NCI-H2107 treated with DMSO at 0.1 percent for 48 hours (cell line): ENCODE results near the gene ZNF429.
A peak's percentile ranks its signal among the peaks of the same experiment; 100 is the strongest.
"Not testable (repeated sequence)": the region's sequence is repeated elsewhere in the genome, so short reads cannot be mapped to it uniquely, and the experiment has no call there.

ENCODE experiments used
- DNase-seq: peaks from one replicate; lab custom pipeline; 2025; ENCODE audit not compliant: unreplicated experiment; lab: John Stamatoyannopoulos, UW

ZNF429 gene

GRCh38 chr19:21588065-21588601, 82.7 kb downstream of the ZNF429 start:
- DNase-seq = no peak

GRCh38 chr19:21590867-21591266, 85.5 kb downstream of the ZNF429 start:
- DNase-seq = no peak

DNA sequence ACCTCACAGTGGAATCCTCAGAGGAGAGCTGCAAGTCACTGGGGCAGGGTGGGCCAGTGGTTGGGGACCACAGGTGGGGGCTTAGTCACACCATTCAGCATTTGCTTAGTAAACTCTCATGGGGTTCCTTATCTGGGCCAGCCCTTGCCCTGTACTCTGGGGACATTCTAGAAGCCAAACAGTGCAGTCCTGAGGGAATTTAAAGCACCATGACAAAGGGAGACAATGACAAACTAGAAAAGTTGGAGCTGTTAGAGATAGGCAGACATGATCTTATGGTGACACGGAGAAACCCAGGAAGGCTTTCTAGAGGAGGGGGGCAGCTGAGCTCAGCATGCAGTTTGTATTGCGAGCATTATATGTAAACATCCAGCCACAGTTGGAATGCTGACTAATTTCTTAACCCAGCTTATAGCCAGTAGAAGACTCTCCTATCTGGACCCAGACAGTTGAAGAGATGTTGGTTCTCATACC, 87.6 kb downstream of the ZNF429 start:
- no peak for DNase-seq

- no peak for DNase-seq
Observed at GRCh38 chr19:21593502-21593901, 88.1 kb downstream of the ZNF429 start.

- DNase-seq = no peak
Observed at GRCh38 chr19:21593934-21594820, 88.8 kb downstream of the ZNF429 start.

GRCh38 chr19:21595185-21595584, 89.8 kb downstream of the ZNF429 start:
- no peak for DNase-seq

DNA sequence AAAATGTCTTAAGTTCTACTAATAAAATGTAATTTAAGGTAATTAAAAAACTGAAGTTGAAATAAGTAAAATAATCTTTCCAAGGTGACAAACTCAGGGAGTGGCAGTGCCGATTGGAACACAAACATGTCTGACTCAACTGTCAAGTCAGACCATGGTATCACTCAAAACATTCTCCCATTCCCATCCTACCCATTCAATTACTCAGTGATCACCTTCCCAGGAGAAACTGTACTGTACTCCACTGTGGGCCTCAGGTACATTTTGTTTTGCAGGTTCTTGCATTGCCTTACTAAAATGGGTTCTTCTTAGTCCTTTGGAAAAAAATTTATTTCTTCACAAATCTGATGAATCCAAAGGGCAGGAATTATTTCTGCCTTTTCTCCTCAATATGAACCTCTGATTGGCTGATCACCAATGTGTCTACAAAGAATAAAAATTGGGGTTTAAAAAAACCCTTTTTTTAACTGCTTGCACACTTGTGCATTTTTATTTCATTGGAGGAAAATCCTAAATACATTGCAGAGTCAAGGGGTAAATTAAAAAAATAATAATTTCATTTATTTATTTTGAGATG, 96.8 kb downstream of the ZNF429 start:
- DNase-seq = no peak

- not testable (repeated sequence) for DNase-seq
Observed at GRCh38 chr19:21602659-21603430, 97.4 kb downstream of the ZNF429 start.

GRCh38 chr19:21603431-21604231, 98.2 kb downstream of the ZNF429 start:
- DNase-seq = no peak

DNA sequence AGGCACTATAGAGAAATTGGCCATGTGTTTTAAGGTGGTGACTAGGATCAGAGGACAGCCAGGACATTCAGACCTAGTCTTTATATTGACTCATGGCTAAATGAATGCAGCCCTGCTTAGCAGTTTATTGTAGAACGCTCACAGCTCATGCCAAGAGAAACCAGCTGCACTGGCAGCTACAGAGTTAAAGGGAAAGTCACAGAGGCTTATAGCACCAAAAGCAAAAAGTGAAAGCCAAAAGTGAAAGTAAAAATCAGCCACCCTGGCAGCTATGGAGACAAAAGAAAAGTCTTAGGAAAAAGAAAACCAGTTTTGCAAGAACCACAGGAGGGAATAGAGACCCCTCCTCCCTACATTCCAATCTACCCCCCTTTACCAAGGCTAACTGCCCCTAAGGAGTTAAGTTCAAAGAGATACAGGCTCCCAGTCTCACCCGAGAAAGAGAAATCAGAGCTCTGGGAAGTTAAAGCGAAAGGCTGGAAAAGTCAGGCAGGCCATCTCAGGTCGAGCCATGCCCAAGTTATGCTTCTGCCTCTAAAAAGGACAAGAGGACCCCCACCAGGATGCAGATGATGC, 99.0 kb downstream of the ZNF429 start:
- DNase-seq = peak; percentile 35
